Measurements from ENCODE around the gene TTPAL.

The TTPAL gene

GRCh38 chr20:44475694-44476560, at the start of gene TTPAL:
TTPAL (plus strand) TSS chr20:44475874; CDS start chr20:44480000, 4,126 bp downstream.
- DNase-seq (ENCODE audit: low spot score): peak; percentile 90

- no peak for DNase-seq (ENCODE audit: low spot score)
Observed at GRCh38 chr20:44425923-44426322, 49.8 kb upstream of the TTPAL start.

- DNase-seq (ENCODE audit: low spot score): no peak
Observed at GRCh38 chr20:44426879-44427790, 48.5 kb upstream of the TTPAL start.

- DNase-seq (ENCODE audit: low spot score): no peak
Observed at GRCh38 chr20:44427804-44428173, 47.9 kb upstream of the TTPAL start.

- DNase-seq (ENCODE audit: low spot score): no peak
Observed at GRCh38 chr20:44428174-44429016, 47.3 kb upstream of the TTPAL start.

GRCh38 chr20:44429017-44429339, 46.7 kb upstream of the TTPAL start:
- no peak for DNase-seq (ENCODE audit: low spot score)

- no peak for DNase-seq (ENCODE audit: low spot score)
Observed at GRCh38 chr20:44429419-44430269, 46.0 kb upstream of the TTPAL start.

- DNase-seq (ENCODE audit: low spot score): no peak
Observed at GRCh38 chr20:44430270-44431065, 45.2 kb upstream of the TTPAL start.

- no peak for DNase-seq (ENCODE audit: low spot score)
Observed at GRCh38 chr20:44431118-44431501, 44.6 kb upstream of the TTPAL start.

- no peak for DNase-seq (ENCODE audit: low spot score)
Observed at GRCh38 chr20:44431502-44432234, 44.0 kb upstream of the TTPAL start.

- no peak for DNase-seq (ENCODE audit: low spot score)
Observed at GRCh38 chr20:44432618-44433577, 42.8 kb upstream of the TTPAL start.

GRCh38 chr20:44433751-44434538, 41.7 kb upstream of the TTPAL start:
- no peak for DNase-seq (ENCODE audit: low spot score)

- no peak for DNase-seq (ENCODE audit: low spot score)
Observed at GRCh38 chr20:44435630-44436335, 39.9 kb upstream of the TTPAL start.

GRCh38 chr20:44436393-44436792, 39.3 kb upstream of the TTPAL start:
- DNase-seq (ENCODE audit: low spot score): no peak

GRCh38 chr20:44437497-44437896, 38.2 kb upstream of the TTPAL start:
- no peak for DNase-seq (ENCODE audit: low spot score)

GRCh38 chr20:44438782-44439181, 36.9 kb upstream of the TTPAL start:
- no peak for DNase-seq (ENCODE audit: low spot score)

GRCh38 chr20:44439318-44439717, 36.4 kb upstream of the TTPAL start:
- DNase-seq (ENCODE audit: low spot score): no peak

Measured in RKO (cell line).